ENCODE measurements around the gene MLLT10. TPM values are rescaled to one million over a fixed set of nuclear protein-coding genes. Genes with fewer than 3 reads are reported as not detected.
A peak's percentile ranks its signal among the peaks of the same experiment; 100 is the strongest.

Gene MLLT10
- total RNA-seq, 1 experiment from 2014 or later: 72.3 TPM

DNA sequence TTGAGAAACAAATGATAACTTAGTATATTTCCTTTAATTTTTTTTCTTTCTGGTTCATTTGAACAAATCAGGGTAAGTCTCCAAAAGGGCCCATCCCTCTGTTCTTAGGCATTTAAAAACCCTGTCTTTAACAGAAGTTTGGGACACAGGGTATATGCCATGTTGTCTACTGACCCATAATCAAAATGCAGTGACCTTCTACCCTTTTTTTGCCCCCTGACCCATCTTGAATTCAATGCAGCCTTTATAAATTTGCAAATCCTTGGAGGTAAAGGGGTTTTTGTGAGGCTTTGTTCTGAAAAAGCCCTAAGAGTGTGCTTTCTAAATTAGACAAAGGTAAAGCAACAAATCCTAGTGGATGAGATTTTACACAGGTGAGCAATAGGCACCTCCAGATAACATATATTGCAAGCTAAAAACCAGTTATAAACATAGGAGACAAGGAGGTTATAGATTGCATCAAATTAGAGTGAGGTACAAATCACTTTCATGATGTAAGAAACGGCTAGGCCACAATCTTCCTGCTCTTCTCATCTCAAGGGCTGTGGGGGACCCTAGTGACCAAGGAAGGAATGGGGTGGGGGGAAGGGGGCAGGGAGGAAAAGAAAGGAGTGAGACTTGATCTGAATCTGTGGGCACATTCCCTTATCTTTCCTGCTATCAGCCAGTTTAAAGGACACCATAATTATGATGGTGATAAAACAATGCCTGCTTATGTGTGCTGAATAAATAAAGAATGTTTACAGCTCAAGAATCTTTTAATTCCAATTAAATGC lies 11.2 kb upstream of the MLLT10 start:
- Mint-ChIP-seq H3K4me1 (peaks cover 63 to 65% of the 10 kb centered on the region in 2 experiments), H3K27me3 (ENCODE audit: low read depth) (peaks cover 29% of the 10 kb centered on the region), H3K9me3 (no peaks in the 10 kb centered on the region; a peak in 2 of 5 replicates), H3K27ac (peak overlapping the region in 2 of 3 experiments; percentile 93 to 94; a peak in 2 of 7 replicates), H3K4me3 (peak overlapping the region in 1 of 2 experiments; percentile 88; a peak in 2 of 5 replicates), H3K36me3 (ENCODE audit: insufficient read depth in 1 of 3, low read depth in 3 of 3) (no peaks in the 10 kb centered on the region; a peak in 1 of 7 replicates)
- Histone ChIP-seq H3K18ac (ENCODE audit: insufficient read length, low read depth, low read length) (no peak overlapping the region), H2AFZ (ENCODE audit: low read length) (no peak overlapping the region), H2BK15ac (ENCODE audit: low read depth, low read length) (no peak overlapping the region), H3K4me2 (ENCODE audit: insufficient read depth, insufficient read length, low read length) (no peak overlapping the region), H3K9me3 (ENCODE audit: control insufficient read depth, low read depth, low read length) (no peaks in the 10 kb centered on the region), H3K14ac (ENCODE audit: insufficient read depth, low read length) (no peak overlapping the region), H4K5ac (ENCODE audit: insufficient read length, low read depth, low read length) (no peak overlapping the region), H2BK12ac (ENCODE audit: insufficient read length, low read depth, low read length) (no peak overlapping the region), H3K56ac (ENCODE audit: insufficient read length, low read depth, low read length) (no peak overlapping the region), H3T11ph (ENCODE audit: low read length) (no peak overlapping the region), H3K79me1 (ENCODE audit: insufficient read depth, low read depth, low read length, poor library complexity, severe bottlenecking) (no peaks in the 10 kb centered on the region), H3K27me3 (ENCODE audit: insufficient read depth, low read length) (peaks cover 8% of the 10 kb centered on the region; the same call in 1 of the 2 replicates), H2BK5ac (ENCODE audit: insufficient read length, low read length) (no peak overlapping the region), H3K23ac (ENCODE audit: insufficient read length, low read depth, low read length) (no peak overlapping the region), H2AK5ac (ENCODE audit: insufficient read length, low read length) (no peak overlapping the region), H2BK120ac (ENCODE audit: low read depth, low read length, poor library complexity, severe bottlenecking) (no peak overlapping the region), H4K20me1 (ENCODE audit: control insufficient read depth, insufficient read depth, insufficient read length) (no peaks in the 10 kb centered on the region), H3K9ac (ENCODE audit: extremely low read depth, insufficient read length, low read length) (no peak overlapping the region), H2BK20ac (ENCODE audit: low read depth, low read length, poor library complexity, severe bottlenecking) (no peak overlapping the region), H4K91ac (ENCODE audit: insufficient read length, low read depth, low read length) (no peak overlapping the region), H3K23me2 (ENCODE audit: insufficient read length, low read depth, low read length, poor library complexity, severe bottlenecking) (peaks cover 40% of the 10 kb centered on the region), H3K4ac (ENCODE audit: low read depth, low read length) (no peak overlapping the region), H3K27ac (ENCODE audit: insufficient read length, low read depth, low read length) (no peak overlapping the region), H3K4me1 (ENCODE audit: insufficient read depth, low read length) (peaks cover 5% of the 10 kb centered on the region; the same call in 1 of the 2 replicates), H3K79me2 (ENCODE audit: insufficient read depth, low read length) (no peaks in the 10 kb centered on the region), H4K8ac (replicated peaks; ENCODE audit: insufficient read length, low read depth, low read length) (no peak overlapping the region)
- DNase-seq: no peak
- TF ChIP-seq CTCF (conservative IDR thresholded peaks at IDR 0.05): no peak; the same call in 2 of the 3 replicates
- WGBS (ENCODE audit: extremely low coverage, insufficient read length, low lambda C conversion rate): no CpG with 5 or more reads among the region's 1 CpG
